Ishikawa (cell line): Measurements from ENCODE around the gene PTPRN2.

Source experiments
- CREB1 ChIP-seq: IDR thresholded peaks from 2 replicates; pipeline ENCODE4 v1.6.1; 2012; ENCODE audit warnings: low read depth
- EP300 ChIP-seq: IDR thresholded peaks from 2 replicates; pipeline ENCODE4 v1.6.1; 2012; ENCODE audit warnings: borderline replicate concordance
- MAX ChIP-seq: IDR thresholded peaks from 2 replicates; pipeline ENCODE4 v1.6.1; 2012
- NFIC ChIP-seq: IDR thresholded peaks from 2 replicates; pipeline ENCODE4 v1.6.1; 2012
- RAD21 ChIP-seq: IDR thresholded peaks from 2 replicates; pipeline ENCODE4 v1.6.1; 2012; ENCODE audit warnings: low read depth
- TAF1 ChIP-seq: IDR thresholded peaks from 2 replicates; pipeline ENCODE4 v1.6.1; 2012; ENCODE audit warnings: low read depth, mild to moderate bottlenecking
- TEAD4 ChIP-seq: IDR thresholded peaks from 2 replicates; pipeline ENCODE4 v1.6.1; 2012
- YY1 ChIP-seq: IDR thresholded peaks from 2 replicates; pipeline ENCODE4 v1.6.1; 2012; ENCODE audit warnings: low read depth
- ZBTB7A ChIP-seq: IDR thresholded peaks from 2 replicates; pipeline ENCODE4 v1.6.1; 2012; ENCODE audit warnings: low read depth
- TF ChIP-seq, protein P1 (sequence below): IDR thresholded peaks from 2 replicates; pipeline ENCODE4 v1.6.1; 2012; ENCODE audit warnings: low read depth, mild to moderate bottlenecking

- TF ChIP-seq TEAD4 = no peak
- no peak for TF ChIP-seq RAD21
- TF ChIP-seq CREB1 = no peak
- TF ChIP-seq TAF1 = no peak
- no peak for TF ChIP-seq MAX
- no peak for TF ChIP-seq EP300
- TF ChIP-seq, protein P1, sequence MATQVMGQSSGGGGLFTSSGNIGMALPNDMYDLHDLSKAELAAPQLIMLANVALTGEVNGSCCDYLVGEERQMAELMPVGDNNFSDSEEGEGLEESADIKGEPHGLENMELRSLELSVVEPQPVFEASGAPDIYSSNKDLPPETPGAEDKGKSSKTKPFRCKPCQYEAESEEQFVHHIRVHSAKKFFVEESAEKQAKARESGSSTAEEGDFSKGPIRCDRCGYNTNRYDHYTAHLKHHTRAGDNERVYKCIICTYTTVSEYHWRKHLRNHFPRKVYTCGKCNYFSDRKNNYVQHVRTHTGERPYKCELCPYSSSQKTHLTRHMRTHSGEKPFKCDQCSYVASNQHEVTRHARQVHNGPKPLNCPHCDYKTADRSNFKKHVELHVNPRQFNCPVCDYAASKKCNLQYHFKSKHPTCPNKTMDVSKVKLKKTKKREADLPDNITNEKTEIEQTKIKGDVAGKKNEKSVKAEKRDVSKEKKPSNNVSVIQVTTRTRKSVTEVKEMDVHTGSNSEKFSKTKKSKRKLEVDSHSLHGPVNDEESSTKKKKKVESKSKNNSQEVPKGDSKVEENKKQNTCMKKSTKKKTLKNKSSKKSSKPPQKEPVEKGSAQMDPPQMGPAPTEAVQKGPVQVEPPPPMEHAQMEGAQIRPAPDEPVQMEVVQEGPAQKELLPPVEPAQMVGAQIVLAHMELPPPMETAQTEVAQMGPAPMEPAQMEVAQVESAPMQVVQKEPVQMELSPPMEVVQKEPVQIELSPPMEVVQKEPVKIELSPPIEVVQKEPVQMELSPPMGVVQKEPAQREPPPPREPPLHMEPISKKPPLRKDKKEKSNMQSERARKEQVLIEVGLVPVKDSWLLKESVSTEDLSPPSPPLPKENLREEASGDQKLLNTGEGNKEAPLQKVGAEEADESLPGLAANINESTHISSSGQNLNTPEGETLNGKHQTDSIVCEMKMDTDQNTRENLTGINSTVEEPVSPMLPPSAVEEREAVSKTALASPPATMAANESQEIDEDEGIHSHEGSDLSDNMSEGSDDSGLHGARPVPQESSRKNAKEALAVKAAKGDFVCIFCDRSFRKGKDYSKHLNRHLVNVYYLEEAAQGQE = no peak
- no peak for TF ChIP-seq YY1
- no peak for TF ChIP-seq ZBTB7A
- no peak for TF ChIP-seq NFIC
These were observed 923.6 kb downstream of the PTPRN2 start for GRCh38 chr7:157664034-157664433.
